ENCODE data around the gene C17orf113. TPM values are rescaled to one million over a fixed set of nuclear protein-coding genes. Genes with fewer than 3 reads are reported as not detected.

C17orf113 gene
- total RNA-seq, 1 experiment from 2014 or later = 0.62 TPM

DNA sequence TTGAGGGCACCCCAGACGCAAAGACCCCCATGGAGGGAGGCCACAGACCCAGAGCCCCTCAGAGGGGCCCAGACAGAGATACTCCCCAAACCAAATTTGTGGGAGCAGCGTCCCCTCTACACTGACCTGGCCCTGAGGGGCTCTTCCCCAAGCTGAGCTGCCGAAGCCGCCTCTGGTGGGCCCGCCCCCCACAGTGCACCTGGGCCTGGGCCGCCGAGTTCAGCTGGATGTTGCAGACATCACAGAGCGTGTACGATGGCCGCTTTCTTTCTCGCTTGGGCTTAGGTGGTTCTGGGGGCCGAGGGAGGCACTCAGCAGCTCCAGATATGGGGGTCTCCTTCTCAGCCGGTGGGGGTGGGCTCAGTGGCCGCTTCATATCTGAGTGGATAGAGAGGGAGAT is 12.3 kb upstream of the C17orf113 start:
- intact Hi-C loops (cut with micrococcal nuclease) = no loop called here
- POLR2A ChIA-PET (ENCODE audit: unreplicated experiment) = interaction anchor here (0.6 kb wide), 1 partner anchor 90 kb away, joined by 4 read pairs; no protein-coding TSS in a partner anchor

DNA sequence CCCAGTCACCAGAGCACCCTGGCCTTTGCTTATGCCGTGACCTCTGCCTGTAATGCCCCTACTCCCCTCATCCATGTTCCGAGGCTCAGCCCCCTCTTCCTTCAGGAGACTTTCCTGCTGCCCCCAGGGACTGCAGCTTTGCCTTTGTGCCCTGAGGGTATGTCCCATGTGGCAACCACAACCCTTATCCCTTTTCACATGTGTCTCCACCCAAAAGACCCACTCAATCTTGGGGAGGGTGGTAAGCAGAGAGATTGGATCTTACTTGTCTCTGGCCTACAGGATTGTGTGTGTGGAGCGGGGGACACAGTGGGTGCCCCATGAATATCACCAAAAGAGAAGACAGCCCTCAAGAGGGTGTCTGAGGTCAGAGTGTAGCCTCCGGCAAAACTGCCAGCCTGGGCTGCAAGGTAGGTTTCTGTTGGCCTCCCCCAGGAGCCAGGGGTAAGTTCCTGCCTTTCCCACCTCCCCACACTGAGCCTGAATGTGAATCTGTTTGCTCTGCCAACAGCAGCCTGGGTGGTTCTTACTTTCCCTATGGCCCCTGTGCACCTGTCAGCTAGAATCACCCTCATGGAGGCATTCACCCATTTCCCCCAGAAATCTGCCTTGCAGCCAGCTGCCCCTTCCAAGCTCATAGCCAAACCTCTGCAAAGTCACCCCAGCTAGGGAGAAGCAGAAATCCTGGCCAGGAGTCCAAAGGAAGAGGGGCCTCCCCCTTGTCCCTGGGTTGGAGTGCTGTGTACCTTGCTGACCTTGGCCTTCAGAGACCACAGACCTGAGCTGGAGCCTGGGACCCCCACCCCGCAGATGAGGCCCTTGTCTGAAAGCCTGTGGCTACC is 11.5 kb upstream of the C17orf113 start:
- H3K79me2 ChIP-seq (ENCODE audit: low read length) = no peaks in the 10 kb centered on the region
- H3F3A ChIP-seq (ENCODE audit: low read length, unreplicated experiment) = no peaks in the 10 kb centered on the region
- H3K27me3 ChIP-seq (ENCODE audit: low read length) = no peaks in the 10 kb centered on the region
- H2AFZ ChIP-seq (ENCODE audit: low read length) = no peak overlapping the region
- DNase-seq (no peak), ATAC-seq (no peak)
- H3K27ac ChIP-seq (ENCODE audit: low read length) = no peak overlapping the region
- H3K4me1 ChIP-seq (ENCODE audit: insufficient read depth, low read length) = no peaks in the 10 kb centered on the region
- intact Hi-C loops (cut with micrococcal nuclease) = no loop called here
- H3K9me3 ChIP-seq (ENCODE audit: low read length) = no peaks in the 10 kb centered on the region
- ChIA-PET CTCF (interaction anchor here (0.6 kb wide), 1 partner anchor 957 kb away, joined by 3 read pairs; no protein-coding TSS in a partner anchor), POLR2A (ENCODE audit: unreplicated experiment) (no interaction called here)
- no peak overlapping the region for H3K4me2 ChIP-seq (ENCODE audit: low read length)
- BruUV-seq (replicated peaks) = no TSS peak
- no peaks in the 10 kb centered on the region for H3K36me3 ChIP-seq (ENCODE audit: low read depth, low read length)
- no peaks in the 10 kb centered on the region for H3K9me2 ChIP-seq (replicated peaks; ENCODE audit: low read length)
- no peak overlapping the region for H3K9ac ChIP-seq (ENCODE audit: low read length)
- no peaks in the 10 kb centered on the region for H4K20me1 ChIP-seq (ENCODE audit: low read length)
- H3K4me3 ChIP-seq (ENCODE audit: low read length) = no peak overlapping the region
- TF ChIP-seq EZH2phosphoT487 (IDR thresholded peaks at IDR 0.05; ENCODE audit: borderline replicate concordance, low read length) (no peak), EZH2 (IDR thresholded peaks at IDR 0.05; ENCODE audit: low read length, unreplicated experiment) (no peak)
- TF ChIP-seq, protein P1, sequence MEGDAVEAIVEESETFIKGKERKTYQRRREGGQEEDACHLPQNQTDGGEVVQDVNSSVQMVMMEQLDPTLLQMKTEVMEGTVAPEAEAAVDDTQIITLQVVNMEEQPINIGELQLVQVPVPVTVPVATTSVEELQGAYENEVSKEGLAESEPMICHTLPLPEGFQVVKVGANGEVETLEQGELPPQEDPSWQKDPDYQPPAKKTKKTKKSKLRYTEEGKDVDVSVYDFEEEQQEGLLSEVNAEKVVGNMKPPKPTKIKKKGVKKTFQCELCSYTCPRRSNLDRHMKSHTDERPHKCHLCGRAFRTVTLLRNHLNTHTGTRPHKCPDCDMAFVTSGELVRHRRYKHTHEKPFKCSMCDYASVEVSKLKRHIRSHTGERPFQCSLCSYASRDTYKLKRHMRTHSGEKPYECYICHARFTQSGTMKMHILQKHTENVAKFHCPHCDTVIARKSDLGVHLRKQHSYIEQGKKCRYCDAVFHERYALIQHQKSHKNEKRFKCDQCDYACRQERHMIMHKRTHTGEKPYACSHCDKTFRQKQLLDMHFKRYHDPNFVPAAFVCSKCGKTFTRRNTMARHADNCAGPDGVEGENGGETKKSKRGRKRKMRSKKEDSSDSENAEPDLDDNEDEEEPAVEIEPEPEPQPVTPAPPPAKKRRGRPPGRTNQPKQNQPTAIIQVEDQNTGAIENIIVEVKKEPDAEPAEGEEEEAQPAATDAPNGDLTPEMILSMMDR (conservative IDR thresholded peaks at IDR 0.05; ENCODE audit: low read depth, low read length) = no peak

More for the DNA sequence above, 12.3 kb upstream of the C17orf113 start:
- Histone ChIP-seq H4K20me1 (ENCODE audit: low read length) (no peaks in the 10 kb centered on the region), H3K36me3 (ENCODE audit: low read depth, low read length) (no peaks in the 10 kb centered on the region; the same call in 1 of the 2 replicates), H3K4me2 (ENCODE audit: low read length) (no peak overlapping the region), H3K9me3 (ENCODE audit: low read length) (no peaks in the 10 kb centered on the region), H3K27ac (ENCODE audit: low read length) (no peak overlapping the region), H3K9me2 (replicated peaks; ENCODE audit: low read length) (no peaks in the 10 kb centered on the region), H3K4me1 (ENCODE audit: insufficient read depth, low read length) (no peaks in the 10 kb centered on the region), H3K9ac (ENCODE audit: low read length) (no peak overlapping the region), H3F3A (ENCODE audit: low read length, unreplicated experiment) (no peaks in the 10 kb centered on the region), H3K4me3 (ENCODE audit: low read length) (no peak overlapping the region), H3K79me2 (ENCODE audit: low read length) (no peaks in the 10 kb centered on the region), H3K27me3 (ENCODE audit: low read length) (no peaks in the 10 kb centered on the region), H2AFZ (ENCODE audit: low read length) (no peak overlapping the region)
- TF ChIP-seq EZH2 (IDR thresholded peaks at IDR 0.05; ENCODE audit: low read length, unreplicated experiment) (no peak), EZH2phosphoT487 (IDR thresholded peaks at IDR 0.05; ENCODE audit: borderline replicate concordance, low read length) (no peak)
- TF ChIP-seq, protein P1 (conservative IDR thresholded peaks at IDR 0.05; ENCODE audit: low read depth, low read length) = no peak
- no TSS peak for BruUV-seq (replicated peaks)
- CTCF ChIA-PET = no interaction called here
- DNase-seq (no peak), ATAC-seq (no peak)

DNA sequence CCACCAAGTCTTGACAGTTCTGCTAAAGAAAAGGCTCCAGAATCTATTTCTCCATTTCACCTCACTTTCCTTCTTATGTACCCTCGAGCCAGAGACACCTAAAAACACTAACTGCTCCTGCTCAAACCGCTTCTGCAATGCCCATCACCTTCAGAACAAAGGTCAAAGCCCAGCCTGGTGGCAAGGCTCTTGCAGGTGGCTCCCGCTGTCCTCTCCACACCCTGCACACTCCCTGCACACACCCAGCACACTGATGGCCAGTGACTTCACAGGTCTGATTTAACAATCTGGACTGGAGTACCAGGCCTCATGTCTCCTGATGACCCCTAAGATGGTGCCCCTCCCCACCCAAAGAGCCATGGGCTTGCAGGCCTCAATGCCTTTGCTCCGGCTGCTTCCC is 9.8 kb upstream of the C17orf113 start:
- Histone ChIP-seq H2AFZ (ENCODE audit: low read length) (no peak overlapping the region), H3K4me2 (ENCODE audit: low read length) (no peak overlapping the region), H4K20me1 (ENCODE audit: low read length) (no peaks in the 10 kb centered on the region), H3K9me3 (ENCODE audit: low read length) (no peaks in the 10 kb centered on the region), H3K9me2 (replicated peaks; ENCODE audit: low read length) (no peaks in the 10 kb centered on the region), H3K27ac (ENCODE audit: low read length) (no peak overlapping the region), H3F3A (ENCODE audit: low read length, unreplicated experiment) (no peaks in the 10 kb centered on the region), H3K36me3 (ENCODE audit: low read depth, low read length) (no peaks in the 10 kb centered on the region), H3K9ac (ENCODE audit: low read length) (no peak overlapping the region), H3K4me1 (ENCODE audit: insufficient read depth, low read length) (no peaks in the 10 kb centered on the region), H3K27me3 (ENCODE audit: low read length) (no peaks in the 10 kb centered on the region), H3K4me3 (ENCODE audit: low read length) (no peak overlapping the region), H3K79me2 (ENCODE audit: low read length) (no peaks in the 10 kb centered on the region)
- ATAC-seq = no peak
- TF ChIP-seq EZH2phosphoT487 (IDR thresholded peaks at IDR 0.05; ENCODE audit: borderline replicate concordance, low read length) (no peak), EZH2 (IDR thresholded peaks at IDR 0.05; ENCODE audit: low read length, unreplicated experiment) (no peak)
- TF ChIP-seq, protein P1 (conservative IDR thresholded peaks at IDR 0.05; ENCODE audit: low read depth, low read length) = no peak
- no peak for DNase-seq
- intact Hi-C loops (cut with micrococcal nuclease) = no loop called here
- ChIA-PET POLR2A (ENCODE audit: unreplicated experiment) (no interaction called here), CTCF (interaction anchor here (0.7 kb wide), 1 partner anchor 467 kb away, joined by 5 read pairs; no protein-coding TSS in a partner anchor)
- BruUV-seq (replicated peaks) = no TSS peak
